Measurements from ENCODE around the gene PSEN2. TPM values are rescaled to one million over a fixed set of nuclear protein-coding genes. Genes with fewer than 3 reads are reported as not detected.

PSEN2 gene
- total RNA-seq, 1 experiment from 2014 or later, result 37.5 TPM

- Histone ChIP-seq H3K4me1 (no peaks in the 10 kb centered on the region), H3K36me3 (ENCODE audit: control insufficient read depth, insufficient read depth, low read length) (no peaks in the 10 kb centered on the region; the same call in none of the 2 replicates), H3K9me3 (no peaks in the 10 kb centered on the region), H3K27me3 (replicated peaks; ENCODE audit: control insufficient read depth, insufficient read depth, low read length) (no peaks in the 10 kb centered on the region), H3K4me3 (ENCODE audit: low read depth, low read length) (no peak overlapping the region)
- Mint-ChIP-seq H3K27ac (ENCODE audit: unreplicated experiment) (no peak overlapping the region), H3K27me3 (ENCODE audit: insufficient read depth, unreplicated experiment) (no peaks in the 10 kb centered on the region), H3K4me1 (ENCODE audit: low read depth, unreplicated experiment) (no peaks in the 10 kb centered on the region), H3K4me3 (ENCODE audit: unreplicated experiment) (no peak overlapping the region), H3K9me3 (ENCODE audit: unreplicated experiment) (no peaks in the 10 kb centered on the region), H3K36me3 (ENCODE audit: insufficient read depth, unreplicated experiment) (peaks cover 5% of the 10 kb centered on the region)
- ChIA-PET POLR2A (interaction anchor here (0.5 kb wide), 1 partner anchor 433 kb away, joined by 3 read pairs; no protein-coding TSS in a partner anchor), CTCF (no interaction called here)
- no peak for DNase-seq
- BruUV-seq (replicated peaks), result no TSS peak
- TF ChIP-seq CTCF (IDR thresholded peaks at IDR 0.05; ENCODE audit: insufficient read depth in 1 of 2, low read depth in 1 of 2, low read length in 1 of 2, severe bottlenecking in 1 of 2, unreplicated experiment in 1 of 2), result no peak
- intact Hi-C loops (cut with micrococcal nuclease; ENCODE audit: unreplicated experiment), result no loop called here
Observed at GRCh38 chr1:226889616-226890330, 19.4 kb downstream of the PSEN2 start.

GRCh38 chr1:226890331-226891108 is 20.1 kb downstream of the PSEN2 start:
- no peaks in the 10 kb centered on the region for H3K9me3 ChIP-seq
- BruUV-seq (replicated peaks), result no TSS peak
- TF ChIP-seq CTCF (IDR thresholded peaks at IDR 0.05; ENCODE audit: insufficient read depth in 1 of 2, low read depth in 1 of 2, low read length in 1 of 2, severe bottlenecking in 1 of 2, unreplicated experiment in 1 of 2), result no peak
- no peaks in the 10 kb centered on the region for H3K4me1 ChIP-seq
- Mint-ChIP-seq H3K27ac (ENCODE audit: unreplicated experiment) (no peak overlapping the region), H3K27me3 (ENCODE audit: insufficient read depth, unreplicated experiment) (no peaks in the 10 kb centered on the region), H3K4me1 (ENCODE audit: low read depth, unreplicated experiment) (no peaks in the 10 kb centered on the region), H3K9me3 (ENCODE audit: unreplicated experiment) (no peaks in the 10 kb centered on the region), H3K36me3 (ENCODE audit: insufficient read depth, unreplicated experiment) (peaks cover 5% of the 10 kb centered on the region), H3K4me3 (ENCODE audit: unreplicated experiment) (no peak overlapping the region)
- no peaks in the 10 kb centered on the region; the same call in 1 of the 2 replicates for H3K36me3 ChIP-seq (ENCODE audit: control insufficient read depth, insufficient read depth, low read length)
- H3K4me3 ChIP-seq (ENCODE audit: low read depth, low read length), result no peak overlapping the region
- ChIA-PET POLR2A (interaction anchor here (0.5 kb wide), 1 partner anchor 432 kb away, joined by 3 read pairs; no protein-coding TSS in a partner anchor), CTCF (interaction anchor here (0.7 kb wide), 1 partner anchor 23 kb away, joined by 6 read pairs; no protein-coding TSS in a partner anchor)
- intact Hi-C loops (cut with micrococcal nuclease; ENCODE audit: unreplicated experiment), result no loop called here
- DNase-seq, result no peak
- no peaks in the 10 kb centered on the region for H3K27me3 ChIP-seq (replicated peaks; ENCODE audit: control insufficient read depth, insufficient read depth, low read length)

GRCh38 chr1:226891346-226891745 is 20.9 kb downstream of the PSEN2 start:
- no peak for DNase-seq
- Histone ChIP-seq H3K4me3 (ENCODE audit: low read depth, low read length) (no peak overlapping the region), H3K9me3 (no peaks in the 10 kb centered on the region), H3K36me3 (ENCODE audit: control insufficient read depth, insufficient read depth, low read length) (no peaks in the 10 kb centered on the region; the same call in 1 of the 2 replicates), H3K4me1 (no peaks in the 10 kb centered on the region), H3K27me3 (replicated peaks; ENCODE audit: control insufficient read depth, insufficient read depth, low read length) (no peaks in the 10 kb centered on the region)
- ChIA-PET CTCF (interaction anchor here (0.7 kb wide), 1 partner anchor 22 kb away, joined by 6 read pairs; no protein-coding TSS in a partner anchor), POLR2A (no interaction called here)
- H3K36me3 Mint-ChIP-seq (ENCODE audit: insufficient read depth, unreplicated experiment), result peaks cover under 1% of the 10 kb centered on the region
- BruUV-seq (replicated peaks), result no TSS peak
- no peak overlapping the region for H3K4me3 Mint-ChIP-seq (ENCODE audit: unreplicated experiment)
- H3K27me3 Mint-ChIP-seq (ENCODE audit: insufficient read depth, unreplicated experiment), result no peaks in the 10 kb centered on the region
- TF ChIP-seq CTCF (IDR thresholded peaks at IDR 0.05; ENCODE audit: insufficient read depth in 1 of 2, low read depth in 1 of 2, low read length in 1 of 2, severe bottlenecking in 1 of 2, unreplicated experiment in 1 of 2), result no peak
- intact Hi-C loops (cut with micrococcal nuclease; ENCODE audit: unreplicated experiment), result no loop called here
- H3K4me1 Mint-ChIP-seq (ENCODE audit: low read depth, unreplicated experiment), result no peaks in the 10 kb centered on the region
- no peaks in the 10 kb centered on the region for H3K9me3 Mint-ChIP-seq (ENCODE audit: unreplicated experiment)
- H3K27ac Mint-ChIP-seq (ENCODE audit: unreplicated experiment), result no peak overlapping the region

Measured in Caco-2 (cell line).